GM20000 (cell line): ENCODE measurements around the gene VN1R4.
"Not testable (repeated sequence)": the region's sequence is repeated elsewhere in the genome, so short reads cannot be mapped to it uniquely, and the experiment has no call there.

Experiments used
- DNase-seq: peaks from one replicate; pipeline ENCODE4 v3.0.0; 2012; ENCODE audit warnings: low spot score
- CTCF ChIP-seq: IDR thresholded peaks from 2 replicates; pipeline ENCODE4 v1.5.1; 2012; ENCODE audit warnings: mild to moderate bottlenecking, control low read depth; ENCODE audit errors: extremely low read depth, missing control alignments

VN1R4 gene

GRCh38 chr19:53275480-53275879, 8.0 kb upstream of the VN1R4 start:
- no peak for TF ChIP-seq CTCF

GRCh38 chr19:53272044-53272443, 4.5 kb upstream of the VN1R4 start:
- DNase-seq, result no peak
- no peak for TF ChIP-seq CTCF

More at GRCh38 chr19:53275480-53275879, 8.0 kb upstream of the VN1R4 start:
- DNase-seq, result no peak

- DNase-seq, result not testable (repeated sequence)
Observed at GRCh38 chr19:53269861-53270260, 2.3 kb upstream of the VN1R4 start.

GRCh38 chr19:53257715-53258342, 9.7 kb downstream of the VN1R4 start, which contains the start of gene VN1R2:
VN1R2 (plus strand) TSS chr19:53258292; CDS start chr19:53258376, 84 bp downstream.
- DNase-seq, result not testable (repeated sequence)

- peak; percentile 52 for DNase-seq
- TF ChIP-seq CTCF, result no peak
Observed at GRCh38 chr19:53254411-53255341, 12.8 kb downstream of the VN1R4 start, which contains the start of gene ZNF677. ZNF677 (minus strand) TSS chr19:53254873; CDS start chr19:53251550, 3,323 bp downstream.

GRCh38 chr19:53246498-53246897, 21.0 kb downstream of the VN1R4 start:
- no peak for DNase-seq
- TF ChIP-seq CTCF, result no peak

- no peak for DNase-seq
- TF ChIP-seq CTCF, result no peak
Observed at GRCh38 chr19:53237114-53237777, 30.3 kb downstream of the VN1R4 start.

GRCh38 chr19:53224606-53225005, 42.9 kb downstream of the VN1R4 start:
- DNase-seq, result no peak

GRCh38 chr19:53222716-53223115, 44.8 kb downstream of the VN1R4 start:
- not testable (repeated sequence) for DNase-seq

More at GRCh38 chr19:53224606-53225005, 42.9 kb downstream of the VN1R4 start:
- no peak for TF ChIP-seq CTCF
